IMR-90 (cell line): Measurements from ENCODE around the gene PHACTR3. TPM values are rescaled to one million over a fixed set of nuclear protein-coding genes. Genes with fewer than 3 reads are reported as not detected.

ENCODE experiments used
- ATAC-seq: fragments of 200-7000 bp; cut with Tn5 transposase; 2 replicates; pipeline ENCODE4 v1.9.1; 2020; ENCODE audit warnings: low read depth, mild to moderate bottlenecking, moderate library complexity
- BruUV-seq: library from RNA; stranded (reverse); fragments of 400-500 nt; replicated peaks from 2 replicates; lab custom pipeline; 2021; lab: Mats Ljungman, UMichigan
- CTCF ChIA-PET: fragments of 300-600 bp; formaldehyde crosslinking; extraction: SDS; loops from one replicate; lab custom pipeline; 2021; ENCODE audit warnings: antibody characterized with exemption; lab: Yijun Ruan, JAX
- POLR2A ChIA-PET: fragments of 300-600 bp; sonication (Branson Sonifier 250); formaldehyde crosslinking; loops from one replicate; lab custom pipeline; 2022; ENCODE audit warnings: antibody characterized with exemption; ENCODE audit not compliant: unreplicated experiment; lab: Charles Lee
- DNase-seq: peaks from one replicate; pipeline ENCODE4 v3.0.0; 2013
- H2AFZ ChIP-seq: replicated peaks from 2 replicates; pipeline ENCODE3; 2013; ENCODE audit warnings: low read length, mild to moderate bottlenecking; ENCODE audit not compliant: poor library complexity
- H2AK5ac ChIP-seq: 2 replicates; pipeline ENCODE4 v1.6.1; 2013; ENCODE audit warnings: low read depth, low read length, inconsistent platforms
- H2AK9ac ChIP-seq: replicated peaks from 2 replicates; pipeline ENCODE3; 2013; ENCODE audit warnings: mild to moderate bottlenecking, low read depth, low read length, moderate library complexity; ENCODE audit not compliant: poor library complexity
- H2BK120ac ChIP-seq: 2 replicates; pipeline ENCODE4 v1.6.1; 2013; ENCODE audit warnings: low read depth, low read length, inconsistent platforms
- H2BK15ac ChIP-seq: 3 replicates; pipeline ENCODE4 v1.6.1; 2013; ENCODE audit warnings: low read depth, low read length, inconsistent platforms
- H2BK20ac ChIP-seq: 2 replicates; pipeline ENCODE4 v1.6.1; 2013; ENCODE audit warnings: low read depth, mild to moderate bottlenecking, inconsistent platforms, low read length, moderate library complexity
- H2BK5ac ChIP-seq: 2 replicates; pipeline ENCODE4 v1.6.1; 2013; ENCODE audit warnings: mild to moderate bottlenecking, low read depth, low read length, inconsistent platforms; ENCODE audit not compliant: poor library complexity, severe bottlenecking
- H3K14ac ChIP-seq: replicated peaks from 2 replicates; pipeline ENCODE4 v1.6.1; 2013; ENCODE audit warnings: low read depth, low read length, inconsistent platforms
- H3K18ac ChIP-seq: 2 replicates; pipeline ENCODE4 v1.6.1; 2013; ENCODE audit warnings: low read depth, low read length, control low read depth
- H3K23ac ChIP-seq: 2 replicates; pipeline ENCODE4 v1.6.1; 2013; ENCODE audit warnings: low read depth, low read length, inconsistent platforms
- H3K27ac ChIP-seq: 2 replicates; pipeline ENCODE4 v1.5.1; 2013; ENCODE audit warnings: mild to moderate bottlenecking, control low read depth, low read length; ENCODE audit not compliant: insufficient read depth
- H3K27me3 ChIP-seq: 2 replicates; pipeline ENCODE4 v1.6.1; 2013; ENCODE audit warnings: low read length; ENCODE audit not compliant: control insufficient read depth, insufficient read depth
- H3K36me3 ChIP-seq: 2 replicates; pipeline ENCODE4 v1.6.1; 2013; ENCODE audit warnings: low read length, mixed read lengths; ENCODE audit not compliant: control insufficient read depth, insufficient read depth
- H3K4ac ChIP-seq: 2 replicates; pipeline ENCODE4 v1.6.1; 2013; ENCODE audit warnings: low read depth, low read length, inconsistent platforms
- H3K4me1 ChIP-seq: 2 replicates; pipeline ENCODE4 v1.6.1; 2013; ENCODE audit warnings: low read length, mixed read lengths; ENCODE audit not compliant: control insufficient read depth, insufficient read depth
- H3K4me2 ChIP-seq: 2 replicates; pipeline ENCODE4 v1.6.1; 2013; ENCODE audit warnings: low read depth, mild to moderate bottlenecking, control low read depth, low read length, moderate library complexity
- H3K4me3 ChIP-seq: 2 replicates; pipeline ENCODE4 v1.5.1; 2013; ENCODE audit warnings: low read depth, mild to moderate bottlenecking, control low read depth, low read length, moderate library complexity; ENCODE audit not compliant: insufficient read depth
- H3K56ac ChIP-seq: 2 replicates; pipeline ENCODE4 v1.6.1; 2013; ENCODE audit warnings: low read length, inconsistent platforms; ENCODE audit not compliant: insufficient read depth; ENCODE audit errors: extremely low read depth
- H3K79me1 ChIP-seq, 2 experiments: 2 replicates each; pipeline ENCODE4 v1.6.1; 2013; ENCODE audit warnings: low read length in 2 of 2, inconsistent platforms in 1 of 2, low read depth in 1 of 2
- H3K9ac ChIP-seq: 2 replicates; pipeline ENCODE4 v1.6.1; 2013; ENCODE audit warnings: low read depth, low read length, control low read depth
- H3K9me1 ChIP-seq: 2 replicates; pipeline ENCODE4 v1.6.1; 2013; ENCODE audit warnings: low read length, inconsistent platforms; ENCODE audit not compliant: insufficient read depth
- H3K9me3 ChIP-seq: 2 replicates; pipeline ENCODE4 v1.6.1; 2013; ENCODE audit warnings: low read length; ENCODE audit not compliant: control insufficient read depth, insufficient read depth
- H4K20me1 ChIP-seq: 2 replicates; pipeline ENCODE4 v1.6.1; 2013; ENCODE audit warnings: low read length, inconsistent platforms; ENCODE audit not compliant: insufficient read depth
- H4K5ac ChIP-seq: 2 replicates; pipeline ENCODE4 v1.6.1; 2013; ENCODE audit warnings: mild to moderate bottlenecking, low read depth, low read length, control low read depth
- H4K8ac ChIP-seq, 2 experiments: 2 replicates each; pipeline ENCODE4 v1.6.1; 2013; ENCODE audit warnings: low read depth in 2 of 2, low read length in 2 of 2, control low read depth in 1 of 2, inconsistent platforms in 1 of 2
- H4K91ac ChIP-seq: 2 replicates; pipeline ENCODE4 v1.6.1; 2013; ENCODE audit warnings: low read depth, low read length, inconsistent platforms; ENCODE audit not compliant: insufficient read depth
- CHD1 ChIP-seq: IDR thresholded peaks from 2 replicates; pipeline ENCODE4 v1.6.1; 2012; ENCODE audit warnings: low read depth, low read length, improper control_type of control experiment
- MAZ ChIP-seq: IDR thresholded peaks from 2 replicates; pipeline ENCODE4 v1.6.1; 2012; ENCODE audit warnings: low read depth, mild to moderate bottlenecking, low read length, improper control_type of control experiment, moderate library complexity, borderline replicate concordance
- USF2 ChIP-seq: fragments of 150-350 bp; IDR thresholded peaks from 2 replicates; pipeline ENCODE4 v1.6.1; 2017; ENCODE audit warnings: mild to moderate bottlenecking, antibody characterized with exemption, low read length, low read depth
- WGBS, 2 experiments: methylation state at CpG; one replicate each; pipeline versions ENCODE4 v1.1.5 to v1.1.7; 2013; ENCODE audit warnings: missing lambda C conversion rate in 2 of 2; ENCODE audit not compliant: insufficient read length in 1 of 2; ENCODE audit errors: extremely low coverage in 2 of 2; 5-methylcytosine and 5-hydroxymethylcytosine counted together
- dilution Hi-C: fragments of 300-500 bp; cut with HindIII; formaldehyde crosslinking; loops from one replicate; pipeline ENCODE4 v1.14.3; 2018; ENCODE audit warnings: low sequenced_read_pairs; ENCODE audit not compliant: unreplicated experiment
- in situ Hi-C: fragments of 300-500 bp; cut with MboI; formaldehyde crosslinking; loops from 3 replicates; pipeline ENCODE4 v1.14.3; 2019; ENCODE audit warnings: low sequenced_read_pairs, inconsistent platforms, mixed read lengths
- intact Hi-C: fragments of 100-400 bp; cut with micrococcal nuclease; formaldehyde crosslinking; loops from 2 replicates; pipeline ENCODE4 v1.10.0; 2022
- polyA plus RNA-seq, 3 experiments: library from polyadenylated mRNA; depleted of rRNA; stranded (reverse); fragments of >200 nt; gene quantifications; 2 replicates each; pipeline ENCODE4 v1.2.3, GENCODE V29; 2012; ENCODE audit warnings: low replicate concordance in 1 of 3
- total RNA-seq: library from RNA; depleted of rRNA; stranded (reverse); fragments of >200 nt; gene quantifications from 2 replicates; pipeline ENCODE4 v1.2.3, GENCODE V29; 2012

PHACTR3 gene
- total and polyA plus RNA-seq, 2 of the 4 experiments (the other 2 are of a cell fraction), result not detected

GRCh38 chr20:59743308-59743707 is 139.0 kb downstream of the PHACTR3 start:
- Histone ChIP-seq H3K18ac (no peak overlapping the region), H2BK120ac (no peak overlapping the region), H3K36me3 (no peaks in the 10 kb centered on the region), H3K9ac (no peak overlapping the region), H2BK15ac (no peak overlapping the region), H2AFZ (no peak overlapping the region), H3K4me2 (no peak overlapping the region), H2BK20ac (no peak overlapping the region), H3K27me3 (no peaks in the 10 kb centered on the region), H4K91ac (no peak overlapping the region), H3K14ac (no peak overlapping the region), H3K79me1 (no peaks in the 10 kb centered on the region), H3K27ac (no peak overlapping the region), H4K5ac (no peak overlapping the region), H3K23ac (no peak overlapping the region), H2AK9ac (no peak overlapping the region), H2BK5ac (no peak overlapping the region), H2AK5ac (no peak overlapping the region), H3K9me1 (no peaks in the 10 kb centered on the region), H3K4ac (no peak overlapping the region), H3K9me3 (peaks cover 30% of the 10 kb centered on the region; the same call in 1 of the 2 replicates), H3K4me3 (no peak overlapping the region), H3K56ac (no peak overlapping the region), H4K20me1 (no peaks in the 10 kb centered on the region), H4K8ac (no peak overlapping the region), H3K4me1 (no peaks in the 10 kb centered on the region)
- WGBS, 2 experiments, result 86% methylated on average over 4 of the region's 9 CpGs; no CpG with 5 or more reads in 1 of the 2 experiments
- dilution Hi-C loops, result no loop called here
- ChIA-PET CTCF (no interaction called here), POLR2A (no interaction called here)
- no peak for TF ChIP-seq MAZ
- TF ChIP-seq USF2, result no peak
- TF ChIP-seq CHD1, result no peak
- ATAC-seq, result no peak
- intact Hi-C loops, result no loop called here
- in situ Hi-C loops, result no loop called here
- BruUV-seq, result no TSS peak
- DNase-seq, result no peak
